NCI-H1417 (cell line): Measurements from ENCODE around the gene TRAF3IP1.

Experiments used
- DNase-seq, 3 experiments: peaks; one replicate each; lab custom pipeline; 2025; lab: John Stamatoyannopoulos, UW

TRAF3IP1 gene

GRCh38 chr2:238287737-238288649 lies 32.3 kb upstream of the TRAF3IP1 start, which contains the start of gene PER2:
Gene PER2 (minus strand): TSS chr2:238288610. CDS start chr2:238277936, 10,674 bp downstream.
- peak in 1 of 3 experiments; percentile 51 for DNase-seq

GRCh38 chr2:238288650-238289573 lies 31.4 kb upstream of the TRAF3IP1 start:
- DNase-seq, result peak; percentile 96 to 99 (median 99)

GRCh38 chr2:238289574-238289973 lies 30.7 kb upstream of the TRAF3IP1 start:
- DNase-seq, result peak in 2 of 3 experiments; percentile 59 to 64

- DNase-seq, result peak; percentile 59 to 95 (median 84)
These were observed 30.2 kb upstream of the TRAF3IP1 start for GRCh38 chr2:238290091-238290509.

- DNase-seq, result no peak
These were observed 29.4 kb upstream of the TRAF3IP1 start for GRCh38 chr2:238290715-238291549.

- no peak for DNase-seq
These were observed 28.6 kb upstream of the TRAF3IP1 start for GRCh38 chr2:238291550-238292281.

- no peak for DNase-seq
These were observed 26.3 kb upstream of the TRAF3IP1 start for GRCh38 chr2:238294046-238294392.

- DNase-seq, result no peak
These were observed 25.8 kb upstream of the TRAF3IP1 start for GRCh38 chr2:238294393-238295143.

- DNase-seq, result no peak
These were observed 24.9 kb upstream of the TRAF3IP1 start for GRCh38 chr2:238295144-238296112.

GRCh38 chr2:238296638-238297457 lies 23.5 kb upstream of the TRAF3IP1 start:
- DNase-seq, result no peak

- DNase-seq, result no peak
These were observed 20.5 kb upstream of the TRAF3IP1 start for GRCh38 chr2:238299803-238300202.

- DNase-seq, result no peak
These were observed 18.2 kb upstream of the TRAF3IP1 start for GRCh38 chr2:238302087-238302486.

- no peak for DNase-seq
These were observed 17.6 kb upstream of the TRAF3IP1 start for GRCh38 chr2:238302751-238303150.

- no peak for DNase-seq
These were observed 16.2 kb upstream of the TRAF3IP1 start for GRCh38 chr2:238304116-238304515.

- no peak for DNase-seq
These were observed 15.0 kb upstream of the TRAF3IP1 start for GRCh38 chr2:238305092-238305862.

- DNase-seq, result no peak
These were observed 14.2 kb upstream of the TRAF3IP1 start for GRCh38 chr2:238305965-238306671.

- no peak for DNase-seq
These were observed 13.7 kb upstream of the TRAF3IP1 start for GRCh38 chr2:238306672-238306998.
